ENCODE measurements around the gene SRPRB. TPM values are rescaled to one million over a fixed set of nuclear protein-coding genes. Genes with fewer than 3 reads are reported as not detected.

SRPRB gene
- total and polyA plus RNA-seq, 2 donors (not counting 3 experiments of a cell fraction or from before 2014, with no cell fraction given), result 22.7 to 69.2 TPM

- H3K79me2 ChIP-seq (ENCODE audit: control insufficient read depth, insufficient read depth, low read length), result no peaks in the 10 kb centered on the region
- no peak for TF ChIP-seq GATA2 (IDR thresholded peaks at IDR 0.05; ENCODE audit: insufficient read depth, insufficient read length, low read depth, low read length)
- TF ChIP-seq, protein P1, sequence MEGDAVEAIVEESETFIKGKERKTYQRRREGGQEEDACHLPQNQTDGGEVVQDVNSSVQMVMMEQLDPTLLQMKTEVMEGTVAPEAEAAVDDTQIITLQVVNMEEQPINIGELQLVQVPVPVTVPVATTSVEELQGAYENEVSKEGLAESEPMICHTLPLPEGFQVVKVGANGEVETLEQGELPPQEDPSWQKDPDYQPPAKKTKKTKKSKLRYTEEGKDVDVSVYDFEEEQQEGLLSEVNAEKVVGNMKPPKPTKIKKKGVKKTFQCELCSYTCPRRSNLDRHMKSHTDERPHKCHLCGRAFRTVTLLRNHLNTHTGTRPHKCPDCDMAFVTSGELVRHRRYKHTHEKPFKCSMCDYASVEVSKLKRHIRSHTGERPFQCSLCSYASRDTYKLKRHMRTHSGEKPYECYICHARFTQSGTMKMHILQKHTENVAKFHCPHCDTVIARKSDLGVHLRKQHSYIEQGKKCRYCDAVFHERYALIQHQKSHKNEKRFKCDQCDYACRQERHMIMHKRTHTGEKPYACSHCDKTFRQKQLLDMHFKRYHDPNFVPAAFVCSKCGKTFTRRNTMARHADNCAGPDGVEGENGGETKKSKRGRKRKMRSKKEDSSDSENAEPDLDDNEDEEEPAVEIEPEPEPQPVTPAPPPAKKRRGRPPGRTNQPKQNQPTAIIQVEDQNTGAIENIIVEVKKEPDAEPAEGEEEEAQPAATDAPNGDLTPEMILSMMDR (IDR thresholded peaks at IDR 0.05; ENCODE audit: extremely low read depth in 1 of 2, insufficient read depth in 1 of 2, low read depth in 1 of 2, low read length in 2 of 2), result peak in 1 of 2 donors; percentile 18
- no peak for TF ChIP-seq MYC (IDR thresholded peaks at IDR 0.05; ENCODE audit: low read depth, low read length)
- no peak for TF ChIP-seq MAX (IDR thresholded peaks at IDR 0.05; ENCODE audit: insufficient read depth, insufficient read length)
- no peaks in the 10 kb centered on the region for H3K4me1 ChIP-seq (ENCODE audit: control insufficient read depth, extremely low read depth, insufficient read depth, low read length)
- no peaks in the 10 kb centered on the region for H3K9me1 ChIP-seq (replicated peaks; ENCODE audit: control insufficient read depth, extremely low read depth, insufficient read depth, low read length)
- no peak overlapping the region for H3K4me3 ChIP-seq (replicated peaks in 1 of 3; ENCODE audit: insufficient read depth in 1 of 3, low read depth in 1 of 3, low read length in 3 of 3)
- no peaks in the 10 kb centered on the region for H3K9me3 ChIP-seq (replicated peaks; ENCODE audit: control insufficient read depth, insufficient read depth, low read length)
- ChIA-PET CTCF (interaction anchor here (1.1 to 1.5 kb wide), 2 partner anchors 19 to 22 kb away, joined by 3 read pairs; no protein-coding TSS in a partner anchor), POLR2A (no interaction called here)
- dilution Hi-C loops (cut with MboI; ENCODE audit: extremely low pct_ligation_motif_present, low sequenced_read_pairs) (no loop called here), intact Hi-C loops (cut with micrococcal nuclease) (no loop called here)
- FAIRE-seq (no peak), DNase-seq (ENCODE audit: low read depth, low spot score) (peak; percentile 44)
- H3K27ac ChIP-seq (ENCODE audit: insufficient read depth, low read depth, low read length), result no peak overlapping the region
- H3K27me3 ChIP-seq (ENCODE audit: control insufficient read depth in 2 of 2, insufficient read depth in 2 of 2, low read length in 2 of 2), result no peaks in the 10 kb centered on the region
- no peak overlapping the region for H3K9ac ChIP-seq (replicated peaks; ENCODE audit: extremely low read depth, insufficient read depth, low read length)
- no peaks in the 10 kb centered on the region for H4K20me1 ChIP-seq (replicated peaks; ENCODE audit: control insufficient read depth, extremely low read depth, insufficient read depth, low read length)
- no TSS peak for BruUV-seq (replicated peaks)
- no peak overlapping the region for H3K4me2 ChIP-seq (ENCODE audit: insufficient read depth, low read length)
- no peak overlapping the region for H2AFZ ChIP-seq (ENCODE audit: low read depth, low read length)
- H3K36me3 ChIP-seq (ENCODE audit: control insufficient read depth in 2 of 2, extremely low read depth in 1 of 2, insufficient read depth in 2 of 2, low read length in 2 of 2), result peaks cover 10 to 20% of the 10 kb centered on the region in 2 experiments
Measured at GRCh38 chr3:133821767-133822638, 16.4 kb downstream of the SRPRB start.
